TTC549 (cell line): ENCODE results near the gene NMD3.

Source experiments
- FAIRE-seq: peaks from 2 replicates; lab custom pipeline; 2012; peaks lifted over from hg19 to GRCh38; lab: Jason Lieb, UNC

NMD3 gene

GRCh38 chr3:161284989-161285388 is 63.9 kb downstream of the NMD3 start:
- FAIRE-seq, result no peak

- FAIRE-seq, result no peak
These were observed 68.1 kb downstream of the NMD3 start for GRCh38 chr3:161289174-161289573.

- no peak for FAIRE-seq
These were observed 70.2 kb downstream of the NMD3 start for GRCh38 chr3:161291191-161291901.

- no peak for FAIRE-seq
These were observed 72.3 kb downstream of the NMD3 start for GRCh38 chr3:161293381-161293780.

- FAIRE-seq, result no peak
These were observed 74.2 kb downstream of the NMD3 start for GRCh38 chr3:161295325-161295724.

- no peak for FAIRE-seq
These were observed 75.7 kb downstream of the NMD3 start for GRCh38 chr3:161296814-161297213.
